Ovary (tissue), 9 donors: ENCODE results near the gene ADCYAP1R1. TPM values are rescaled to one million over a fixed set of nuclear protein-coding genes. Genes with fewer than 3 reads are reported as not detected.

Experiments
- DNase-seq, 5 donors: peaks; one replicate each; pipeline ENCODE4 v3.0.0-alpha.2; 2019 to 2020
- H3K27ac ChIP-seq, 2 donors: fragments of 200-600 bp; one replicate each; pipeline versions ENCODE4 v1.5.1 to v1.8.0; 2019 to 2022
- H3K27me3 ChIP-seq: fragments of 200-600 bp; one replicate; pipeline ENCODE4 v1.8.0; 2022
- H3K36me3 ChIP-seq: fragments of 200-600 bp; sonication (generic); one replicate; pipeline ENCODE4 v1.5.1; 2019
- H3K4me1 ChIP-seq: one replicate; pipeline ENCODE4 v1.8.1; 2013; ENCODE audit warnings: mild to moderate bottlenecking, moderate library complexity; ENCODE audit not compliant: insufficient read depth
- H3K4me3 ChIP-seq: fragments of 200-600 bp; sonication (generic); one replicate; pipeline ENCODE4 v1.5.1; 2017
- H3K9me3 ChIP-seq, 2 donors: fragments of 200-600 bp in 1 of 2; sonication (generic) in 1 of 2; one replicate each; pipeline versions ENCODE4 v1.5.1 to v1.8.1; 2013 to 2019; ENCODE audit warnings: mild to moderate bottlenecking in 1 of 2, moderate library complexity in 1 of 2
- CTCF ChIP-seq, 3 donors: fragments of 450-650 bp in 2 of 3; fragments of 200-600 bp in 1 of 3; IDR thresholded peaks; one replicate each; pipeline versions ENCODE4 v1.5.1 to v1.8.0; 2016 to 2022; ENCODE audit warnings: antibody characterized with exemption in 3 of 3, mild to moderate bottlenecking in 1 of 3
- EP300 ChIP-seq: sonication (generic); formaldehyde crosslinking; IDR thresholded peaks from one replicate; pipeline ENCODE4 v1.6.1; 2017; ENCODE audit warnings: antibody characterized with exemption
- POLR2A ChIP-seq: fragments of 450-650 bp; IDR thresholded peaks from one replicate; pipeline ENCODE4 v1.6.1; 2017; ENCODE audit warnings: antibody characterized with exemption, mild to moderate bottlenecking, moderate library complexity
- WGBS, 3 donors: extraction: QIAGEN DNeasy Blood & Tissue Kit in 1 of 3; methylation state at CpG; one replicate each; pipeline versions ENCODE4 v1.1.5 to v1.1.7; 2013 to 2017; 5-methylcytosine and 5-hydroxymethylcytosine counted together
- intact Hi-C, 4 donors: fragments of 100-400 bp; cut with DNase I; formaldehyde crosslinking; loops; one replicate each; pipeline versions ENCODE4 v1.11.0 to v1.15.1; 2022 to 2023
- polyA plus RNA-seq, 2 donors: library from polyadenylated mRNA; stranded (reverse); fragments of 200-250 nt in 1 of 2; fragments of 350-450 nt in 1 of 2; fragmentation: Illumina TruSeq in 1 of 2; extraction: RNeasy Lipid Tissue Mini Kit (QIAGEN cat#74804) in 1 of 2; gene quantifications; one replicate each; pipeline ENCODE4 v1.2.3, GENCODE V29; 2013 to 2014
- total RNA-seq, 7 donors: library from RNA; depleted of rRNA in 2 of 7; stranded (reverse); fragments of >200 nt in 2 of 7; fragmentation: NEBNext Ultra II Directional in 3 of 7; extraction: Animal tissue kit (Norgen Biotek cat#: 25700) in 3 of 7; gene quantifications; one replicate each; pipeline versions ENCODE4 v1.1.0 to v1.2.4, GENCODE V29; 2016 to 2023
- donor health status: DM: no; HTN: no; CAD: no; lungs with moderate emphysema.
- donor health status: DM: no; HTN: no; CAD: no.
- donor health status: Bipolar disorder and iron deficiency.
- donor health status: DM: yes; HTN: yes; CAD: no.
- donor health status: DM: no; HTN: no; CAD: no.
- donor health status: DM: yes; HTN: yes; CAD: no.

ADCYAP1R1 gene
- total and polyA plus RNA-seq, 9 donors = 0.33 to 9.2 (median 5.0) TPM

GRCh38 chr7:31076051-31076450 is 23.9 kb downstream of the ADCYAP1R1 start:
- no peak for TF ChIP-seq EP300
- TF ChIP-seq POLR2A = no peak
- TF ChIP-seq CTCF (IDR thresholded peaks at IDR 0.05) = no peak
- Histone ChIP-seq H3K27me3 (no peaks in the 10 kb centered on the region), H3K4me3 (no peak overlapping the region), H3K4me1 (no peaks in the 10 kb centered on the region), H3K9me3 (no peaks in the 10 kb centered on the region), H3K36me3 (no peaks in the 10 kb centered on the region), H3K27ac (no peak overlapping the region)
- WGBS, 3 donors = 74 to 83% (median 75%) methylated on average over 8 of the region's 8 CpGs
- intact Hi-C loops = no loop called here
- DNase-seq = no peak

- TF ChIP-seq POLR2A = no peak
- TF ChIP-seq EP300 = no peak
- no peak for TF ChIP-seq CTCF (IDR thresholded peaks at IDR 0.05)
- Histone ChIP-seq H3K27ac (no peak overlapping the region), H3K9me3 (no peaks in the 10 kb centered on the region), H3K36me3 (no peaks in the 10 kb centered on the region), H3K4me1 (no peaks in the 10 kb centered on the region), H3K4me3 (no peak overlapping the region), H3K27me3 (no peaks in the 10 kb centered on the region)
- intact Hi-C loops = no loop called here
- DNase-seq = no peak
- 85 to 92% (median 86%) methylated on average over 9 to 11 of the region's 11 CpGs for WGBS, 3 donors
These were observed 24.7 kb downstream of the ADCYAP1R1 start for GRCh38 chr7:31076641-31077310.

GRCh38 chr7:31077484-31078362 is 25.6 kb downstream of the ADCYAP1R1 start:
- H3K36me3 ChIP-seq = no peaks in the 10 kb centered on the region
- no peaks in the 10 kb centered on the region for H3K4me1 ChIP-seq
- intact Hi-C loops = no loop called here
- H3K27me3 ChIP-seq = no peaks in the 10 kb centered on the region
- no peaks in the 10 kb centered on the region for H3K9me3 ChIP-seq
- DNase-seq = no peak
- H3K4me3 ChIP-seq = no peak overlapping the region
- TF ChIP-seq EP300 (no peak), POLR2A (no peak), CTCF (IDR thresholded peaks at IDR 0.05) (no peak)
- WGBS, 3 donors = 81 to 88% (median 85%) methylated on average over 10 of the region's 10 CpGs
- no peak overlapping the region for H3K27ac ChIP-seq

DNA sequence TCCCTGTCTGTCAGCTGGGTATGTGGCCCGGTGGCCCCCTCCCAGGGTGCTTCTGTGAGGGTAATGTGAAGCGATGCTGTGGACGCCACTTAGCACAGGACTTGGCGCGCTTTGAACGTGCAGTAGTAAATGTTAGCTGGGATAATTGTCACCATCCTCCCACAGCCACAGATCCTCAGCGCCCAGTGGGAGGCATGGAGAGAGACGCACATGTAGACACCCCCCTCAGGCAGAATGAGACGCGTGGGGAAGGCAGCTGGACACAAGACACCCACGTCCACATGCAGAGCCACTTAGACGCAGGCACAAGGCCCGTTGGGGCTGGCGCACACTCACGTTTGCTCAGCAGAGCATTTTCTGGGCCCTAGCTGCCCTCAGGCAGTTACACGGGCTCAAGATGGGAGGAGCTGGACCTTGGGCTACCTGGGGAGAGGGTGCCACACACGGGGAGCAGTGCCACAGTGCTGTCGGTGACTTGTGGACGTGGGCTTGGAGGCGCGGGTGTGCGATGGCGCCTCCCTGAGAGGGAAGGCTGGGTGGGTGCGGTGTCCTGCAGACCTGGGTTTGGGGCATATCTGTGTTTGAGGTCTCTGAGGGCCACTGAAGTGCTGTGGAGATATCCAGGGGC is 26.4 kb downstream of the ADCYAP1R1 start:
- Histone ChIP-seq H3K4me1 (no peaks in the 10 kb centered on the region), H3K27me3 (no peaks in the 10 kb centered on the region), H3K9me3 (no peaks in the 10 kb centered on the region), H3K27ac (no peak overlapping the region), H3K4me3 (no peak overlapping the region), H3K36me3 (no peaks in the 10 kb centered on the region)
- DNase-seq = no peak
- 93 to 97% (median 95%) methylated on average over 24 of the region's 24 CpGs for WGBS, 3 donors
- TF ChIP-seq EP300 (no peak), CTCF (IDR thresholded peaks at IDR 0.05) (no peak)
- intact Hi-C loops = no loop called here
